Measurements from ENCODE around the gene SKIDA1. TPM values are rescaled to one million over a fixed set of nuclear protein-coding genes. Genes with fewer than 3 reads are reported as not detected.

The SKIDA1 gene
- total RNA-seq, 1 donor: 0.36 TPM

- Histone ChIP-seq H3K4me2 (ENCODE audit: insufficient read depth, low read length) (no peak overlapping the region), H3K79me2 (ENCODE audit: insufficient read depth, low read length) (no peaks in the 10 kb centered on the region), H3K9me3 (ENCODE audit: low read depth, low read length) (no peaks in the 10 kb centered on the region), H3K4me1 (ENCODE audit: insufficient read depth, low read length) (no peaks in the 10 kb centered on the region), H2AFZ (ENCODE audit: low read length) (no peak overlapping the region), H3K36me3 (ENCODE audit: insufficient read depth, low read length) (no peaks in the 10 kb centered on the region), H3K4me3 (ENCODE audit: insufficient read depth, low read length) (no peak overlapping the region), H4K20me1 (ENCODE audit: insufficient read depth, low read length) (no peaks in the 10 kb centered on the region), H3K27me3 (ENCODE audit: insufficient read depth, low read length) (no peaks in the 10 kb centered on the region), H3K27ac (ENCODE audit: low read depth, low read length) (no peak overlapping the region)
- no peak for DNase-seq (ENCODE audit: insufficient read length, low spot score, missing footprints)
- TF ChIP-seq CTCF (IDR thresholded peaks at IDR 0.05; ENCODE audit: extremely low read depth, low read depth, low read length): no peak
Observed at GRCh38 chr10:21481407-21481806, 44.1 kb downstream of the SKIDA1 start.

- DNase-seq (ENCODE audit: insufficient read length, low spot score, missing footprints): no peak
- Histone ChIP-seq H3K4me2 (ENCODE audit: insufficient read depth, low read length) (no peak overlapping the region), H3K27ac (ENCODE audit: low read depth, low read length) (no peak overlapping the region), H3K4me1 (ENCODE audit: insufficient read depth, low read length) (no peaks in the 10 kb centered on the region), H3K4me3 (ENCODE audit: insufficient read depth, low read length) (no peak overlapping the region), H3K27me3 (ENCODE audit: insufficient read depth, low read length) (no peaks in the 10 kb centered on the region), H3K9me3 (ENCODE audit: low read depth, low read length) (no peaks in the 10 kb centered on the region), H2AFZ (ENCODE audit: low read length) (no peak overlapping the region), H3K79me2 (ENCODE audit: insufficient read depth, low read length) (no peaks in the 10 kb centered on the region), H3K36me3 (ENCODE audit: insufficient read depth, low read length) (no peaks in the 10 kb centered on the region), H4K20me1 (ENCODE audit: insufficient read depth, low read length) (no peaks in the 10 kb centered on the region)
- TF ChIP-seq CTCF (IDR thresholded peaks at IDR 0.05; ENCODE audit: extremely low read depth, low read depth, low read length): no peak
Observed at GRCh38 chr10:21479570-21480315, 45.7 kb downstream of the SKIDA1 start.

- TF ChIP-seq CTCF (IDR thresholded peaks at IDR 0.05; ENCODE audit: extremely low read depth, low read depth, low read length): no peak
Observed at GRCh38 chr10:21475393-21475792, 50.1 kb downstream of the SKIDA1 start.

GRCh38 chr10:21473541-21473940 lies 51.9 kb downstream of the SKIDA1 start:
- Histone ChIP-seq H3K79me2 (ENCODE audit: insufficient read depth, low read length) (no peaks in the 10 kb centered on the region), H3K4me3 (ENCODE audit: insufficient read depth, low read length) (no peak overlapping the region), H3K4me1 (ENCODE audit: insufficient read depth, low read length) (no peaks in the 10 kb centered on the region), H2AFZ (ENCODE audit: low read length) (no peak overlapping the region), H3K27me3 (ENCODE audit: insufficient read depth, low read length) (no peaks in the 10 kb centered on the region), H4K20me1 (ENCODE audit: insufficient read depth, low read length) (no peaks in the 10 kb centered on the region), H3K36me3 (ENCODE audit: insufficient read depth, low read length) (no peaks in the 10 kb centered on the region), H3K4me2 (ENCODE audit: insufficient read depth, low read length) (no peak overlapping the region), H3K9me3 (ENCODE audit: low read depth, low read length) (no peaks in the 10 kb centered on the region), H3K27ac (ENCODE audit: low read depth, low read length) (no peak overlapping the region)
- no peak for TF ChIP-seq CTCF (IDR thresholded peaks at IDR 0.05; ENCODE audit: extremely low read depth, low read depth, low read length)
- no peak for DNase-seq (ENCODE audit: insufficient read length, low spot score, missing footprints)

More at GRCh38 chr10:21475393-21475792, 50.1 kb downstream of the SKIDA1 start:
- Histone ChIP-seq H3K36me3 (ENCODE audit: insufficient read depth, low read length) (no peaks in the 10 kb centered on the region), H3K9me3 (ENCODE audit: low read depth, low read length) (no peaks in the 10 kb centered on the region), H4K20me1 (ENCODE audit: insufficient read depth, low read length) (no peaks in the 10 kb centered on the region), H3K4me3 (ENCODE audit: insufficient read depth, low read length) (no peak overlapping the region), H3K27me3 (ENCODE audit: insufficient read depth, low read length) (no peaks in the 10 kb centered on the region), H3K4me1 (ENCODE audit: insufficient read depth, low read length) (no peaks in the 10 kb centered on the region), H3K4me2 (ENCODE audit: insufficient read depth, low read length) (no peak overlapping the region), H3K79me2 (ENCODE audit: insufficient read depth, low read length) (no peaks in the 10 kb centered on the region), H2AFZ (ENCODE audit: low read length) (no peak overlapping the region), H3K27ac (ENCODE audit: low read depth, low read length) (no peak overlapping the region)
- no peak for DNase-seq (ENCODE audit: insufficient read length, low spot score, missing footprints)
